Gastrocnemius medialis (tissue), 4 donors: ENCODE results near the gene ECEL1.

Experiments
- POLR2A ChIP-seq, 2 donors: fragments of 450-650 bp; IDR thresholded peaks; one replicate each; pipeline ENCODE4 v1.6.1; 2017; ENCODE audit warnings: antibody characterized with exemption in 2 of 2, mild to moderate bottlenecking in 2 of 2, moderate library complexity in 2 of 2
- TF ChIP-seq, protein P1 (sequence below), 5 experiments: fragments of 450-650 bp in 3 of 5; fragments of 200-600 bp in 2 of 5; sonication (generic) in 2 of 5; IDR thresholded peaks in 4 of 5; conservative IDR thresholded peaks in 1 of 5; 1 replicate in 4 of 5; 2 replicates in 1 of 5; pipeline ENCODE4 v1.5.1; 2016 to 2019; ENCODE audit warnings: antibody characterized with exemption in 5 of 5, mild to moderate bottlenecking in 3 of 5, moderate library complexity in 3 of 5

DNA sequence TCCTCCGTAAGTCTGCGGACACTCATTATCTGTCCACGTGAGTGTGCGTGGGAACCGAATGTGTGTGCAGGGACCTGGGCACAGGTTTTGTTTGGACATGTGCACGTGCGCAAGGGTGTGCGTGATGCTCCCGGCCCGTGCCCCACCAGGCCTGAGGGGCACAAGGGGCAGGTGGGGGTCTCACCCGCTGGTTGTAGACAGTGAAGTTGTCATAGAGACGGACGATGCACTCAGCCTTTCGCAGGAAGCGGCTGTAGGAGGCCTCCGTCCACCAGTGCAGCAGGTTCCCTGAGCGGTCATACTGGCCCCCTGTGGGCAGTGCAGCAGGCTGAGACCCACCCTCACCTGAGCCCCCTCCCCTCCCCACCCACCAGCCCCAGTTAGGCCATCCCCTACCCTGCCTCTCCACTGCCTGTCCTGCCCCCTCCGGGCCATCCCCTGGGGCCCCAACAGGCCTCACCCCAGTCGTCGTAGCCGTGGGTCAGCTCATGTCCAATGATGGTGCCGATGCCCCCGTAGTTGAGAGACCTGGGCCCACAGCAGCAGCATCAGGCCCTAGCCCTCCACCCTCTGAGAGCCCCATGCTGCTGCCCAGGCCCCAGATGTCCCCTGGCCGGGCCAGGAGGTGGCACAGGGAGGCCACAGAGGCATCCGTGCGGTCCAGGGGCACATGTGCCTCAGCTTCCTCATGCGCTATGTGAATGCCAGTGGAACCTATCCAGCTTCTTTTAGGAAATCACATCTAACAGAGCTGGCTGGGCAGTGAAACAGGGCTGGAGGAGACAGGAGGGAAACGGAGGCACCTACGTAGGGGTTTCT is 6.1 kb downstream of the ECEL1 start:
- TF ChIP-seq, protein P1, sequence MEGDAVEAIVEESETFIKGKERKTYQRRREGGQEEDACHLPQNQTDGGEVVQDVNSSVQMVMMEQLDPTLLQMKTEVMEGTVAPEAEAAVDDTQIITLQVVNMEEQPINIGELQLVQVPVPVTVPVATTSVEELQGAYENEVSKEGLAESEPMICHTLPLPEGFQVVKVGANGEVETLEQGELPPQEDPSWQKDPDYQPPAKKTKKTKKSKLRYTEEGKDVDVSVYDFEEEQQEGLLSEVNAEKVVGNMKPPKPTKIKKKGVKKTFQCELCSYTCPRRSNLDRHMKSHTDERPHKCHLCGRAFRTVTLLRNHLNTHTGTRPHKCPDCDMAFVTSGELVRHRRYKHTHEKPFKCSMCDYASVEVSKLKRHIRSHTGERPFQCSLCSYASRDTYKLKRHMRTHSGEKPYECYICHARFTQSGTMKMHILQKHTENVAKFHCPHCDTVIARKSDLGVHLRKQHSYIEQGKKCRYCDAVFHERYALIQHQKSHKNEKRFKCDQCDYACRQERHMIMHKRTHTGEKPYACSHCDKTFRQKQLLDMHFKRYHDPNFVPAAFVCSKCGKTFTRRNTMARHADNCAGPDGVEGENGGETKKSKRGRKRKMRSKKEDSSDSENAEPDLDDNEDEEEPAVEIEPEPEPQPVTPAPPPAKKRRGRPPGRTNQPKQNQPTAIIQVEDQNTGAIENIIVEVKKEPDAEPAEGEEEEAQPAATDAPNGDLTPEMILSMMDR (IDR thresholded peaks at IDR 0.05 in 4 of 5, conservative IDR thresholded peaks at IDR 0.05 in 1 of 5), result no peak
- TF ChIP-seq POLR2A (IDR thresholded peaks at IDR 0.05), result no peak
